Activated CD8-positive, alpha-beta memory T cell treated with anti-CD3 and anti-CD28 coated beads, Interleukin-2, amount 10 ng/mL, durations not matched to agents 7 days and 5 days (primary cell): ENCODE data around the gene GPC1. TPM values are rescaled to one million over a fixed set of nuclear protein-coding genes. Genes with fewer than 3 reads are reported as not detected.

Source experiments
- ATAC-seq: fragments of 150-1000 bp; cut with Tn5 transposase; one replicate; pipeline ENCODE4 v1.10.0; 2021; ENCODE audit warnings: moderate library complexity
- CTCF ChIA-PET: fragments of 350-600 bp; sonication (Branson Sonifier 250); formaldehyde crosslinking; loops from one replicate; lab custom pipeline; 2021; ENCODE audit warnings: antibody characterized with exemption; lab: Charles Lee
- DNase-seq: peaks from one replicate; pipeline ENCODE4 v3.0.0-alpha.2; 2020
- H3K27ac Mint-ChIP-seq: one replicate; pipeline ENCODE4 v1.8.0; 2021; ENCODE audit warnings: mild to moderate bottlenecking, mixed read lengths
- H3K27me3 Mint-ChIP-seq: one replicate; pipeline ENCODE4 v1.8.0; 2021; ENCODE audit warnings: mixed read lengths
- H3K36me3 Mint-ChIP-seq: one replicate; pipeline ENCODE4 v1.8.0; 2021; ENCODE audit warnings: mild to moderate bottlenecking, mixed read lengths
- H3K4me1 Mint-ChIP-seq: one replicate; pipeline ENCODE4 v1.8.0; 2021; ENCODE audit warnings: mixed read lengths
- H3K4me3 Mint-ChIP-seq: one replicate; pipeline ENCODE4 v1.8.0; 2021; ENCODE audit warnings: mild to moderate bottlenecking, moderate library complexity, mixed read lengths
- H3K9me3 Mint-ChIP-seq: one replicate; pipeline ENCODE4 v1.8.0; 2022; ENCODE audit warnings: low read depth, mixed read lengths
- total RNA-seq, 2 experiments: library from RNA; stranded (reverse); gene quantifications; one replicate each; pipeline ENCODE4 v1.2.3, GENCODE V29; 2021

GPC1 gene
- total RNA-seq, 2 experiments from 2014 or later = 3.2 to 4.5 TPM

DNA sequence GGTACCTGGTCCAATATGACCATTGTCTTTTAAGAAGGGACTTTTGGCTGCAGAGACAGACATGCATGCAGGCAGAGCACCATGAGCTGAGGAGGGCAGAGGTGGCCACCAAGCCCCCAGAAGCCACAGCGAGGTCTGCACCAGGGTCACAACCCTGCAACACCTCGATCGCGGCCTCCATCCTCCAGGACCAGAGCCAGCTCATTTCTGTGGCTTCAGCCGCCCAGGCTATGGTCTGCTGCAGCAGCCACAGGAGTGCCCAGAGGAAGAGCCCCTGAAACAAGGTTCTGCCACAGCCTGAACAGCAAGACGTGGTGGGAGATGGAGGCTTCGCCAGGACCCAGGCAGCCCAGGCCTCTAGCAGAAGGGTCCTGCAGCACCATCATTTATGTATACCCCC lies 68.4 kb downstream of the GPC1 start:
- CTCF ChIA-PET = interaction anchor here (1.1 to 1.2 kb wide), 2 partner anchors 10 to 569 kb away, joined by 3 to 6 read pairs; no protein-coding TSS in a partner anchor
- ATAC-seq (no peak), DNase-seq (peak; percentile 16)
- H3K36me3 Mint-ChIP-seq = peaks cover 3% of the 10 kb centered on the region
- H3K9me3 Mint-ChIP-seq = no peaks in the 10 kb centered on the region
- no peaks in the 10 kb centered on the region for H3K4me1 Mint-ChIP-seq
- no peak overlapping the region for H3K27ac Mint-ChIP-seq
- H3K4me3 Mint-ChIP-seq = no peak overlapping the region
- no peaks in the 10 kb centered on the region for H3K27me3 Mint-ChIP-seq

GRCh38 chr2:240505910-240506309 lies 70.4 kb downstream of the GPC1 start:
- H3K4me1 Mint-ChIP-seq = no peaks in the 10 kb centered on the region
- H3K36me3 Mint-ChIP-seq = no peaks in the 10 kb centered on the region
- ATAC-seq = no peak
- no peaks in the 10 kb centered on the region for H3K27me3 Mint-ChIP-seq
- H3K4me3 Mint-ChIP-seq = no peak overlapping the region
- no peak for DNase-seq
- CTCF ChIA-PET = no interaction called here
- no peak overlapping the region for H3K27ac Mint-ChIP-seq
- H3K9me3 Mint-ChIP-seq = no peaks in the 10 kb centered on the region

DNA sequence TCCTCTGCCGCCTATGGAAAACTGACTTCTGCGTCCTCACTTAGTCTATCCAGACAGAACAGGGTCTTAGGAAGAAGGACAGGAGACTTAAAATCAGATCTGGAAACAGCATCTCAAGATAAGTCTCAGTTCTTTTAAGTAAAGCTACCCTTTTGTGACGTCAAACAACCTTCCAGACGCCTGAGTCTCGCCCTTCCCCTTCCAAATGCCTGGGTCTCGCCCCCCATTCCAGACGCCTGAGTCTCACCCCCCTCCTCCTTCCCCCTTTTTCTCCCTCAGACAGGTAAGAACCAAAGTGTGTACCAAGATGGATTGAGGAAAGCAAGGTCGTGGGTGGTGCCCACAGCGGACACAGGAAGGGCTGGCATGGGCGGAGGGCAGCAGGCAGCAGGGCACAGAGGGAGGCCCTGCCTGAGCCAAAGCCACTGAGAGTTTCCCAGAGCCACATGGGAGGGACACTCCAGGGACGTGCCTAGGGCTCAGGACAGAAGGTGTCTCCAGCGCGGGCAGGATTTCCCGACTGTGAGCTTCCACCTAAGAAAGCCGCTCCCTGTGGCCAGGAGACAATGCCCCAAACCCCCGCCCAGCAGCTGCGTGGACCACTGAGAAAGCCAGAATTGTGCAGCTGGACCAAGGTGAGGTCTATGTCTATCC lies 71.1 kb downstream of the GPC1 start:
- Mint-ChIP-seq H3K36me3 (no peaks in the 10 kb centered on the region), H3K9me3 (no peaks in the 10 kb centered on the region), H3K27me3 (no peaks in the 10 kb centered on the region), H3K27ac (no peak overlapping the region), H3K4me3 (no peak overlapping the region), H3K4me1 (no peaks in the 10 kb centered on the region)
- ATAC-seq (no peak), DNase-seq (no peak)
- CTCF ChIA-PET = interaction anchor here (1.1 kb wide), 1 partner anchor 11 kb away, joined by 3 read pairs; no protein-coding TSS in a partner anchor

DNA sequence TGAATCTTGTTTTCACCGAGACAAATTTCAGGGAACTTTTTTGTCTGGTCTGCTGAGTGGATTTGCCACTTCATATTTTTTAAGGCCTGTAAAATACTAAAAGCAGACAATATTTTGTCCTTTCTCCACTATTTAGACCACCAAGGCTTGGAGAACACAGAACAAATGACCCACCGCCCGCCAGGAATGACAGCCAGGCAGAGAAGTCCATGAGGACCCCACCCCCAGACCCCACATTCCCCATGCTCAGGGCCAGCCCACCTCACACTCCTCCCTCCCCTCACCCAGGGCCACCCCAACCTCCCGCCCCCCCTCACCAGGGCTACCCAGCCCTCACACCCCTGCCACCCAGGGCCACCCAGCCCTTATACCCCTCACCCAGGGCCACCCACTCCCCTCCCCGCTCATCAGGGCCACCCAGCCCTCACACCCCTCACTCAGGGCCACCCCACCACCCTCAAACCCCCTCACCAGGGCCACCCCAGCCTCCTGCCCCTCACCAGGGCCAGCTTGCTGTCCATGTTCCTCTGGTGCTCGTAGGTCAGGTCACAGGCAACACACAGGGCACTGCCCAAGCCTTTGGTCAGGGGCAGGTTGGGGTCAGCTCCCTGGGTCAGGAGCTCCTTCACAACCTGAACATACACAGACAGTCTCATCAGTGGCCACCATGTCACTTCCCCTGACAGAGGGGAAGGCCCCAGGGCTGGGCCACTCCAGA lies 71.8 kb downstream of the GPC1 start:
- no peak for DNase-seq
- no peak overlapping the region for H3K4me3 Mint-ChIP-seq
- no peak overlapping the region for H3K27ac Mint-ChIP-seq
- H3K36me3 Mint-ChIP-seq = no peaks in the 10 kb centered on the region
- CTCF ChIA-PET = interaction anchor here (1.1 kb wide), 1 partner anchor 10 kb away, joined by 3 read pairs; no protein-coding TSS in a partner anchor
- H3K4me1 Mint-ChIP-seq = no peaks in the 10 kb centered on the region
- no peaks in the 10 kb centered on the region for H3K27me3 Mint-ChIP-seq
- no peak for ATAC-seq
- H3K9me3 Mint-ChIP-seq = no peaks in the 10 kb centered on the region

GRCh38 chr2:240507778-240508251 lies 72.4 kb downstream of the GPC1 start:
- ATAC-seq = no peak
- H3K4me1 Mint-ChIP-seq = no peaks in the 10 kb centered on the region
- H3K9me3 Mint-ChIP-seq = no peaks in the 10 kb centered on the region
- H3K27ac Mint-ChIP-seq = no peak overlapping the region
- H3K36me3 Mint-ChIP-seq = no peaks in the 10 kb centered on the region
- no peak for DNase-seq
- H3K27me3 Mint-ChIP-seq = no peaks in the 10 kb centered on the region
- CTCF ChIA-PET = interaction anchor here (1.1 kb wide), 1 partner anchor 9 kb away, joined by 3 read pairs; no protein-coding TSS in a partner anchor
- no peak overlapping the region for H3K4me3 Mint-ChIP-seq

DNA sequence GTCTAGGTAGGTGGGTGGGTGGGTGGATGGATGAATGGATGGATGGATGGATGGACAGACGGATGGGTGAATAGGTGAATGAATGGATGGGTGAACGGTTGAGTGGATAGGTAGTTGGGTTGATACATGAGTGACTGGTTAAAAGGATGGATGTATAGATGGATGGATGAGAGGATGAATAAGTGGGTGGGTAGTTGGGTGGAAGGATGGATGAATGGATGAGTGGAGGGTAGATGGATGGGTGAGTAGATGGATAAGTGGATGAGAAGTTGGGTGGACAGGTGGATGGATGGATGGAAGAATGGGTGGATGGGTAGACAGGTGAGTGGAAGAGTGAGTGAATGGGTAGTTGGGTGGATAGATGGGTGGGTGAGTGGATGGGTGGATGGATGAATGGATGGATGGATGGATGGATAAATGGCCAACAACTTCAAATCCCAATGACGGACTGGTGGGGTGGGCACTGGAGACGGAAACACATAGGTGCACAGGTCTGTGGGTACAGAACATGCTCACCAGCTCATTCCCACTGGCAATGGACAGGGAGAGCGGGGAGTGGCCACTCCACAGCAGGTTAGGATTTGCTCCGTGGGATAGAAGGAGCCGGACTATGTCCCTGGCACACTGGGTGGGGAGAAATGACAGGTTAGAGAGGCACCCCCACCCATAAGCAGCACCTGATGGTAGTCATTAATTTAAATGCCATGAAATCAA lies 73.5 kb downstream of the GPC1 start:
- no peak overlapping the region for H3K4me3 Mint-ChIP-seq
- peaks cover 7% of the 10 kb centered on the region for H3K4me1 Mint-ChIP-seq
- no peaks in the 10 kb centered on the region for H3K27me3 Mint-ChIP-seq
- CTCF ChIA-PET = no interaction called here
- H3K27ac Mint-ChIP-seq = no peak overlapping the region
- DNase-seq (no peak), ATAC-seq (no peak)
- H3K36me3 Mint-ChIP-seq = no peaks in the 10 kb centered on the region
- no peaks in the 10 kb centered on the region for H3K9me3 Mint-ChIP-seq

GRCh38 chr2:240509667-240510512 lies 74.4 kb downstream of the GPC1 start:
- Mint-ChIP-seq H3K27ac (no peak overlapping the region), H3K9me3 (no peaks in the 10 kb centered on the region), H3K36me3 (no peaks in the 10 kb centered on the region), H3K4me1 (peaks cover 15% of the 10 kb centered on the region), H3K4me3 (no peak overlapping the region), H3K27me3 (no peaks in the 10 kb centered on the region)
- CTCF ChIA-PET = no interaction called here
- DNase-seq (no peak), ATAC-seq (no peak)

- ATAC-seq = no peak
- CTCF ChIA-PET = no interaction called here
- Mint-ChIP-seq H3K36me3 (no peaks in the 10 kb centered on the region), H3K27me3 (no peaks in the 10 kb centered on the region), H3K27ac (no peak overlapping the region), H3K9me3 (no peaks in the 10 kb centered on the region), H3K4me1 (peaks cover 15% of the 10 kb centered on the region), H3K4me3 (no peak overlapping the region)
- no peak for DNase-seq
These were observed 75.2 kb downstream of the GPC1 start for GRCh38 chr2:240510513-240511210.

DNA sequence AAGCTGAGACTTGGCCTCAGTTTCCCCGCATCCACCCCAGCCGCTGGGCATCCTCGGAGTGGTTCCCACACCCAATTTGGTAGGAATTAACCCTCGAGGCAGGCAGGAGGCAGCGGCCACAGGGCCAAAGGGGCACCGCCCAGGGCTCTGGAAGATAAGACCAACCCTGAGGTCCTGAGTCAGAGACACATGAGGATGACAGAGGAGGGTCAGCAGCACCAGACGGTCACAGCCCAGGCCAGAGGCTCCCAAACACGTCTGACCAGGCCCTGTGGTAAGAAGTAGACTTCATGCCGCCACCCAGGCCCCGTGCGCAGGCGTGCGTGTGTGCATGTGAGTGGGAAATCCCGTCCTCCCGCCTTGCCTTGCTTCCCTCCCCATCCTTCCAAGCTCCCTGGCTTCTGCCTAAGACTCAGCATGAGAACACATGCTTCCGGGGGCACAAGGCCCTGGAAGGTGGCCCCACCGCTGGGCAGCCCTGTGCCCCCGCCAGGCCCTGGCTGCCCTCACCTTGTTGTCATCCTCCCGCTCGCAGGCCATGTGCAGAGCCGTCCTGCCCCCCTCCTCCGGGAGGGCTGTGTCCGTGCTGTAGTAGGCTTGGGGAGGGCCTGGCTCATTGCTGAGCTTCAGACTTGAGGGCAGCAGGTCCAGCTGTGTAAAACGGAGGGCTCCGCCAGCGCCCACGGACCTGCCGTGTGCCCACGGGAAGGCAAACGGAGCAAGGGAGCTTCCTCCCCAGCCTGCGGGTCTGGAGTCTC lies 76.1 kb downstream of the GPC1 start:
- no peaks in the 10 kb centered on the region for H3K9me3 Mint-ChIP-seq
- ATAC-seq (no peak), DNase-seq (no peak)
- H3K27me3 Mint-ChIP-seq = no peaks in the 10 kb centered on the region
- H3K4me1 Mint-ChIP-seq = peaks cover 15% of the 10 kb centered on the region
- H3K4me3 Mint-ChIP-seq = no peak overlapping the region
- CTCF ChIA-PET = no interaction called here
- no peaks in the 10 kb centered on the region for H3K36me3 Mint-ChIP-seq
- no peak overlapping the region for H3K27ac Mint-ChIP-seq

DNA sequence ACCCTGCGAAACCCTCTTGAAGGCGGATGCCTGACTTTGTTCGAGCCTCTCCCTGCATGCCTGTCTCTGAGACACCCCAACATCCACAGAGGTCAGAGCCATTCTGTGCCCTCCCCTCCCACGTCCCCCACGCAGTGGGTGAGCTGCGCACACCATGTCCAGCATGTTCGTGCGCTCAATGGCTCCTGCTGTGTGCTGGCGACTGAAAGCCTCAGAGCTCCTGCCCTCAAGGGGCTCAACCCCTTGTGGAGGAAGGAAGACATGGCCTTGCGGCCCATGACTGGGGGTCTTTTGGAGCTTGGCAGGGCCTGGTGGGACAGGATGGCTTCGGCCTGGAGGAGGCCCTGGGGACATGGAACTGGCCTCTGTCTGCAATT lies 76.6 kb downstream of the GPC1 start:
- H3K9me3 Mint-ChIP-seq = no peaks in the 10 kb centered on the region
- H3K27ac Mint-ChIP-seq = no peak overlapping the region
- H3K4me3 Mint-ChIP-seq = no peak overlapping the region
- H3K4me1 Mint-ChIP-seq = peaks cover 15% of the 10 kb centered on the region
- ATAC-seq (no peak), DNase-seq (no peak)
- CTCF ChIA-PET = no interaction called here
- H3K36me3 Mint-ChIP-seq = no peaks in the 10 kb centered on the region
- H3K27me3 Mint-ChIP-seq = no peaks in the 10 kb centered on the region

GRCh38 chr2:240512666-240513535 lies 77.4 kb downstream of the GPC1 start:
- CTCF ChIA-PET = interaction anchor here (1.4 to 2.1 kb wide), 6 partner anchors 16 to 337 kb away, joined by 3 to 37 read pairs (median 8); no protein-coding TSS in a partner anchor
- Mint-ChIP-seq H3K36me3 (no peaks in the 10 kb centered on the region), H3K27ac (no peak overlapping the region), H3K4me1 (peaks cover 15% of the 10 kb centered on the region), H3K4me3 (no peak overlapping the region), H3K27me3 (no peaks in the 10 kb centered on the region), H3K9me3 (no peaks in the 10 kb centered on the region)
- DNase-seq (no peak), ATAC-seq (no peak)
